OCI-LY1 (cell line): Measurements from ENCODE around the gene LPAR1.

Source experiments
- H2AFZ ChIP-seq: fragments of 200-600 bp; sonication (generic), shearing (Covaris generic); 2 replicates; pipeline ENCODE4 v1.6.0; 2014; ENCODE audit warnings: antibody characterized with exemption, mild to moderate bottlenecking, low read length
- H3F3A ChIP-seq: fragments of 200-600 bp; sonication (generic), shearing (Covaris generic); 2 replicates; pipeline ENCODE4 v1.6.0; 2014; ENCODE audit warnings: mild to moderate bottlenecking, antibody characterized with exemption, low read length, moderate library complexity; ENCODE audit not compliant: insufficient read depth
- H3K27ac ChIP-seq: fragments of 200-600 bp; sonication (generic); 2 replicates; pipeline ENCODE4 v1.5.1; 2014; ENCODE audit warnings: low read length, mixed run types, mild to moderate bottlenecking, low read depth; ENCODE audit not compliant: poor library complexity, severe bottlenecking
- H3K27me3 ChIP-seq: fragments of 200-600 bp; sonication (generic); 2 replicates; pipeline ENCODE4 v1.6.0; 2014; ENCODE audit warnings: antibody characterized with exemption, mild to moderate bottlenecking, low read length, moderate library complexity; ENCODE audit not compliant: insufficient read depth
- H3K36me3 ChIP-seq: fragments of 200-600 bp; sonication (generic); 2 replicates; pipeline ENCODE4 v1.6.1; 2014; ENCODE audit warnings: mild to moderate bottlenecking, antibody characterized with exemption, low read length, moderate library complexity, mixed read lengths; ENCODE audit not compliant: insufficient read depth
- H3K4me1 ChIP-seq: fragments of 200-600 bp; sonication (generic); 2 replicates; pipeline ENCODE4 v1.5.1; 2014; ENCODE audit warnings: mild to moderate bottlenecking, low read length, moderate library complexity; ENCODE audit not compliant: insufficient read depth, severe bottlenecking
- H3K4me2 ChIP-seq: fragments of 200-600 bp; sonication (generic), shearing (Covaris generic); 2 replicates; pipeline ENCODE4 v1.6.1; 2014; ENCODE audit warnings: low read length
- H3K4me3 ChIP-seq: fragments of 200-600 bp; sonication (generic); 2 replicates; pipeline ENCODE4 v1.5.1; 2014; ENCODE audit warnings: low read length, low read depth, mild to moderate bottlenecking, mixed read lengths; ENCODE audit not compliant: poor library complexity, severe bottlenecking
- H3K79me2 ChIP-seq: fragments of 200-600 bp; shearing (Covaris generic); 2 replicates; pipeline ENCODE4 v1.6.1; 2016; ENCODE audit warnings: mixed run types, low read length, mixed read lengths; ENCODE audit not compliant: insufficient read depth
- H3K9ac ChIP-seq: fragments of 200-600 bp; sonication (generic), shearing (Covaris generic); 2 replicates; pipeline ENCODE4 v1.6.1; 2014; ENCODE audit warnings: mild to moderate bottlenecking, low read length, mixed read lengths
- H3K9me2 ChIP-seq: fragments of 200-600 bp; sonication (generic), shearing (Covaris generic); 2 replicates; pipeline ENCODE4 v1.6.1; 2014; ENCODE audit warnings: low read depth, mild to moderate bottlenecking, low read length, mixed read lengths
- H3K9me3 ChIP-seq: fragments of 200-600 bp; shearing (Covaris generic); 2 replicates; pipeline ENCODE4 v1.6.1; 2014; ENCODE audit warnings: low read length, mixed read lengths
- H4K20me1 ChIP-seq: fragments of 200-600 bp; sonication (generic), shearing (Covaris generic); 2 replicates; pipeline ENCODE4 v1.6.0; 2016; ENCODE audit warnings: mild to moderate bottlenecking, low read length; ENCODE audit not compliant: insufficient read depth
- EZH2 ChIP-seq: fragments of 200-600 bp; sonication (generic), shearing (Covaris generic); IDR thresholded peaks from 2 replicates; pipeline ENCODE4 v1.8.0; 2017; ENCODE audit warnings: borderline replicate concordance, mixed run types, mild to moderate bottlenecking, antibody characterized with exemption, low read length, moderate library complexity, mixed read lengths
- TF ChIP-seq, protein P1 (sequence below): fragments of 200-600 bp; sonication (generic), shearing (Covaris generic); IDR thresholded peaks from 2 replicates; pipeline ENCODE4 v1.5.1; 2017; ENCODE audit warnings: mild to moderate bottlenecking, antibody characterized with exemption, low read length, moderate library complexity, mixed read lengths

Gene LPAR1

DNA sequence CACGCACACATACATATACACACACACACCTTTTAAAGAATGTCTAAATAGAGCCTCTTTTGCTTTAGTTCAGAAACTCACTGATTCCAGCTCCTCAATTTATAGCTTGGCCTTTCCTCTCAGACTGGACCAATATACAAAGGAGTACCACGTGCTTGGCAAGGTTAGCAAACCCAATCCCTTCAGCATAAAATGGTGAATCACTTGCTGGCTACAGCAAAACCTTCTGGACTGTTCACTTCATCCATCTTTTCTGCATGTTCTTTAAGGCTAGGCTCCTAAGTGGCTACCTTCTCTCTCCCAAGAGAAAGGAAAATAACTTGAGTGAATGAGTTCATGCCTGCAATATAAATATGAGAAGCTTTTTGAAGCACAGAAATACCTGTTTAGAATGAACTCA lies 109.7 kb downstream of the LPAR1 start:
- H2AFZ ChIP-seq, result no peak overlapping the region
- TF ChIP-seq, protein P1, sequence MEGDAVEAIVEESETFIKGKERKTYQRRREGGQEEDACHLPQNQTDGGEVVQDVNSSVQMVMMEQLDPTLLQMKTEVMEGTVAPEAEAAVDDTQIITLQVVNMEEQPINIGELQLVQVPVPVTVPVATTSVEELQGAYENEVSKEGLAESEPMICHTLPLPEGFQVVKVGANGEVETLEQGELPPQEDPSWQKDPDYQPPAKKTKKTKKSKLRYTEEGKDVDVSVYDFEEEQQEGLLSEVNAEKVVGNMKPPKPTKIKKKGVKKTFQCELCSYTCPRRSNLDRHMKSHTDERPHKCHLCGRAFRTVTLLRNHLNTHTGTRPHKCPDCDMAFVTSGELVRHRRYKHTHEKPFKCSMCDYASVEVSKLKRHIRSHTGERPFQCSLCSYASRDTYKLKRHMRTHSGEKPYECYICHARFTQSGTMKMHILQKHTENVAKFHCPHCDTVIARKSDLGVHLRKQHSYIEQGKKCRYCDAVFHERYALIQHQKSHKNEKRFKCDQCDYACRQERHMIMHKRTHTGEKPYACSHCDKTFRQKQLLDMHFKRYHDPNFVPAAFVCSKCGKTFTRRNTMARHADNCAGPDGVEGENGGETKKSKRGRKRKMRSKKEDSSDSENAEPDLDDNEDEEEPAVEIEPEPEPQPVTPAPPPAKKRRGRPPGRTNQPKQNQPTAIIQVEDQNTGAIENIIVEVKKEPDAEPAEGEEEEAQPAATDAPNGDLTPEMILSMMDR, result no peak
- TF ChIP-seq EZH2, result no peak
- no peaks in the 10 kb centered on the region for H4K20me1 ChIP-seq
- H3F3A ChIP-seq, result no peaks in the 10 kb centered on the region
- H3K36me3 ChIP-seq, result no peaks in the 10 kb centered on the region
- no peaks in the 10 kb centered on the region for H3K79me2 ChIP-seq
- H3K4me3 ChIP-seq, result no peak overlapping the region
- H3K4me2 ChIP-seq, result no peak overlapping the region
- no peaks in the 10 kb centered on the region for H3K9me2 ChIP-seq
- H3K9me3 ChIP-seq, result no peaks in the 10 kb centered on the region
- no peak overlapping the region for H3K27ac ChIP-seq
- no peak overlapping the region for H3K9ac ChIP-seq
- no peaks in the 10 kb centered on the region for H3K4me1 ChIP-seq
- no peaks in the 10 kb centered on the region for H3K27me3 ChIP-seq

DNA sequence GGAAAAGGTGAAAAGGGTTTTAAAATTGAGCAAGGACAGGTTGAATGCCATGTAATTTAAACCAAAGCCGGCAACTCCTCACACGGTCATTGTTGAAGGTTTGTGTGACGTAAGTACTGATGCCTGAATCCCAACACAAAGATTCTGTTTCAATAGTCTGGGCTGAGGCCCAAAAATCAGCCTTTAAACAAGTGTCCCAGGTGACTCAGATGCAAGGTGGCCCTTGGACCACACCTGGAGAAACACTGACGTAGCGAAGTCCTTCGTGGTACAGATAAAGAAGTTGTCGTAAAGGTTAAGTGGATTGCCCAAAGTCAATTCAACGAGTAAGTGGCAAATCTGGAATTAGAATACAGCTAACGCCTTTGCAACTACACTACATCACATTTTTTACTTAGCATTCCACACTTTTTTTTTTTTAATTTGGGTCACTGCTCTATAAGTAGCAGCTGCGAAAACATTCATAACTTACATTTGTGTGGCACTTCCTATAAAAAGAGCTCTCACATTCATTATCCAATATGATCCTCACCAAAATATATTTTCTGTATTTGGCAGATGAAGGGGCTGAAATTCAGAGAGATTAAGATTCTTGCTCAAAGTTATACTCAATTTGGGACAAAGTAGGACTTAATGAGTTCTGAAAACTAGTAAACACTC lies 111.3 kb downstream of the LPAR1 start:
- Histone ChIP-seq H3K9ac (no peak overlapping the region), H3K79me2 (no peaks in the 10 kb centered on the region), H3K36me3 (no peaks in the 10 kb centered on the region), H3K27ac (no peak overlapping the region), H4K20me1 (no peaks in the 10 kb centered on the region), H3F3A (no peaks in the 10 kb centered on the region), H3K4me3 (no peak overlapping the region), H3K9me2 (no peaks in the 10 kb centered on the region), H3K9me3 (no peaks in the 10 kb centered on the region), H3K27me3 (no peaks in the 10 kb centered on the region), H3K4me2 (no peak overlapping the region), H3K4me1 (no peaks in the 10 kb centered on the region), H2AFZ (no peak overlapping the region)
- no peak for TF ChIP-seq EZH2
- TF ChIP-seq, protein P1, result no peak

DNA sequence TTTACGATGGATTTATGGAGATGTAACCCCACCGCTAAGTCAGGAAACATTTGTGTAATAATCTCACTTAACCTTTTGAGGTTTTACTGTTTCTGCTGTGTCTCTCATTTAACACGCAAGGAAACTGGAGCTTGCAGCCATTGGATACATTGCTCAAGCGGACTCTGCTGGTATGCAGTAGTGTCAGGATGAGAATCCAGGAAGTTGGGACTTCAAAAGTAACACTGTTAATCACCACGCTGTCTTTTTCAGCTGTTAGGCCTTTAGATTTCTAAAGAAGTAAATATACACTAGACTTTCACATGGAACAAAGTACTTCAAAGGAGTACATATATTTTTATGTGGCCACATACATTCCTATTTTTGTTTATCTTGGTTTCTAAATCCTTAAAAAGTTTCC lies 114.7 kb downstream of the LPAR1 start:
- Histone ChIP-seq H3F3A (no peaks in the 10 kb centered on the region), H3K4me2 (no peak overlapping the region), H3K9ac (no peak overlapping the region), H3K79me2 (no peaks in the 10 kb centered on the region), H3K36me3 (no peaks in the 10 kb centered on the region), H4K20me1 (no peaks in the 10 kb centered on the region), H3K27me3 (no peaks in the 10 kb centered on the region), H3K27ac (no peak overlapping the region), H3K9me3 (no peaks in the 10 kb centered on the region), H3K4me1 (no peaks in the 10 kb centered on the region), H2AFZ (no peak overlapping the region), H3K9me2 (no peaks in the 10 kb centered on the region), H3K4me3 (no peak overlapping the region)
- TF ChIP-seq, protein P1, result no peak
- no peak for TF ChIP-seq EZH2
